Ishikawa (cell line): ENCODE results near the gene GMFB.

ENCODE experiments used
- CEBPB ChIP-seq: IDR thresholded peaks from 2 replicates; pipeline ENCODE4 v1.6.1; 2012
- CREB1 ChIP-seq: IDR thresholded peaks from 2 replicates; pipeline ENCODE4 v1.6.1; 2012; ENCODE audit warnings: low read depth
- EGR1 ChIP-seq: IDR thresholded peaks from 2 replicates; pipeline ENCODE4 v1.6.1; 2012
- EP300 ChIP-seq: IDR thresholded peaks from 2 replicates; pipeline ENCODE4 v1.6.1; 2012; ENCODE audit warnings: borderline replicate concordance
- NFIC ChIP-seq: IDR thresholded peaks from 2 replicates; pipeline ENCODE4 v1.6.1; 2012
- RAD21 ChIP-seq: IDR thresholded peaks from 2 replicates; pipeline ENCODE4 v1.6.1; 2012; ENCODE audit warnings: low read depth
- REST ChIP-seq: IDR thresholded peaks from 2 replicates; pipeline ENCODE4 v1.6.1; 2012; ENCODE audit warnings: low read depth, mild to moderate bottlenecking
- TCF12 ChIP-seq: IDR thresholded peaks from 2 replicates; pipeline ENCODE4 v1.6.1; 2012; ENCODE audit warnings: low read depth
- YY1 ChIP-seq: IDR thresholded peaks from 2 replicates; pipeline ENCODE4 v1.6.1; 2012; ENCODE audit warnings: low read depth
- ZBTB7A ChIP-seq: IDR thresholded peaks from 2 replicates; pipeline ENCODE4 v1.6.1; 2012; ENCODE audit warnings: low read depth
- TF ChIP-seq, protein P1 (sequence below): IDR thresholded peaks from 2 replicates; pipeline ENCODE4 v1.6.1; 2012

- no peak for TF ChIP-seq CEBPB
- TF ChIP-seq RAD21, result no peak
- TF ChIP-seq REST, result no peak
- no peak for TF ChIP-seq YY1
- TF ChIP-seq, protein P1, sequence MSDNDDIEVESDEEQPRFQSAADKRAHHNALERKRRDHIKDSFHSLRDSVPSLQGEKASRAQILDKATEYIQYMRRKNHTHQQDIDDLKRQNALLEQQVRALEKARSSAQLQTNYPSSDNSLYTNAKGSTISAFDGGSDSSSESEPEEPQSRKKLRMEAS, result no peak
- no peak for TF ChIP-seq EP300
- TF ChIP-seq EGR1, result no peak
- TF ChIP-seq CREB1, result no peak
- TF ChIP-seq NFIC, result no peak
- TF ChIP-seq TCF12, result no peak
- no peak for TF ChIP-seq ZBTB7A
Measured at GRCh38 chr14:54497224-54497623, 8.4 kb upstream of the GMFB start.
